Parathyroid adenoma (tissue), 2 donors: ENCODE data around the gene STUM.

Source experiments
- H2AFZ ChIP-seq: fragments of 300-600 bp; sonication (generic); one replicate; pipeline ENCODE4 v1.7.0; 2017; ENCODE audit warnings: antibody characterized with exemption, mild to moderate bottlenecking
- H3K27ac ChIP-seq: fragments of 300-600 bp; sonication (generic); one replicate; pipeline ENCODE4 v1.7.0; 2017
- H3K27me3 ChIP-seq: fragments of 300-600 bp; sonication (generic); one replicate; pipeline ENCODE4 v1.7.0; 2017; ENCODE audit warnings: low read length; ENCODE audit not compliant: control insufficient read depth, insufficient read depth
- H3K36me3 ChIP-seq: fragments of 300-600 bp; sonication (generic); one replicate; pipeline ENCODE4 v1.7.0; 2017; ENCODE audit warnings: low read length; ENCODE audit not compliant: control insufficient read depth, insufficient read depth
- H3K4me1 ChIP-seq: fragments of 300-600 bp; sonication (generic); one replicate; pipeline ENCODE4 v1.7.0; 2017; ENCODE audit warnings: control low read depth
- H3K4me2 ChIP-seq: fragments of 300-600 bp; sonication (generic); one replicate; pipeline ENCODE4 v1.7.0; 2017; ENCODE audit warnings: low read length
- H3K4me3 ChIP-seq: fragments of 300-600 bp; sonication (generic); one replicate; pipeline ENCODE4 v1.7.0; 2017; ENCODE audit warnings: low read depth, low read length
- H3K79me2 ChIP-seq: fragments of 300-600 bp; sonication (generic); one replicate; pipeline ENCODE4 v1.7.0; 2017; ENCODE audit warnings: control low read depth
- H3K9ac ChIP-seq: fragments of 300-600 bp; sonication (generic); one replicate; pipeline ENCODE4 v1.7.0; 2017; ENCODE audit warnings: mild to moderate bottlenecking
- H3K9me3 ChIP-seq: fragments of 300-600 bp; sonication (generic); one replicate; pipeline ENCODE4 v1.7.0; 2017; ENCODE audit warnings: low read length; ENCODE audit not compliant: control insufficient read depth
- CTCF ChIP-seq: fragments of 300-600 bp; sonication (generic); IDR thresholded peaks from one replicate; pipeline ENCODE4 v1.7.0; 2017; ENCODE audit warnings: antibody characterized with exemption, mild to moderate bottlenecking
- donor health status: primary hyperparathyroidism.

Gene STUM

GRCh38 chr1:226628612-226629155 lies 80.1 kb downstream of the STUM start:
- no peaks in the 10 kb centered on the region for H3K79me2 ChIP-seq
- no peak overlapping the region for H3K27ac ChIP-seq
- TF ChIP-seq CTCF, result no peak
- H3K9ac ChIP-seq, result no peak overlapping the region
- H3K4me1 ChIP-seq, result no peaks in the 10 kb centered on the region
- H2AFZ ChIP-seq, result no peak overlapping the region
- H3K4me3 ChIP-seq, result no peak overlapping the region
- H3K36me3 ChIP-seq, result no peaks in the 10 kb centered on the region
- no peaks in the 10 kb centered on the region for H3K9me3 ChIP-seq
- H3K4me2 ChIP-seq, result no peak overlapping the region
- no peaks in the 10 kb centered on the region for H3K27me3 ChIP-seq

- H3K9me3 ChIP-seq, result no peaks in the 10 kb centered on the region
- no peaks in the 10 kb centered on the region for H3K4me1 ChIP-seq
- TF ChIP-seq CTCF, result no peak
- H3K36me3 ChIP-seq, result no peaks in the 10 kb centered on the region
- no peak overlapping the region for H3K27ac ChIP-seq
- H3K4me2 ChIP-seq, result no peak overlapping the region
- H3K79me2 ChIP-seq, result no peaks in the 10 kb centered on the region
- no peak overlapping the region for H3K9ac ChIP-seq
- no peak overlapping the region for H3K4me3 ChIP-seq
- no peaks in the 10 kb centered on the region for H3K27me3 ChIP-seq
- H2AFZ ChIP-seq, result no peak overlapping the region
Observed at GRCh38 chr1:226629210-226629895, 80.8 kb downstream of the STUM start.

GRCh38 chr1:226629896-226630550 lies 81.5 kb downstream of the STUM start:
- Histone ChIP-seq H3K79me2 (no peaks in the 10 kb centered on the region), H3K4me2 (no peak overlapping the region), H3K27ac (no peak overlapping the region), H3K9me3 (no peaks in the 10 kb centered on the region), H3K4me1 (no peaks in the 10 kb centered on the region), H2AFZ (no peak overlapping the region), H3K36me3 (no peaks in the 10 kb centered on the region), H3K9ac (no peak overlapping the region), H3K4me3 (no peak overlapping the region), H3K27me3 (no peaks in the 10 kb centered on the region)
- no peak for TF ChIP-seq CTCF

- TF ChIP-seq CTCF, result no peak
- Histone ChIP-seq H3K4me1 (no peaks in the 10 kb centered on the region), H3K27me3 (no peaks in the 10 kb centered on the region), H3K9me3 (no peaks in the 10 kb centered on the region), H3K4me3 (no peak overlapping the region), H3K79me2 (no peaks in the 10 kb centered on the region), H2AFZ (no peak overlapping the region), H3K27ac (no peak overlapping the region), H3K9ac (no peak overlapping the region), H3K4me2 (no peak overlapping the region), H3K36me3 (no peaks in the 10 kb centered on the region)
Observed at GRCh38 chr1:226630592-226630991, 82.0 kb downstream of the STUM start.
